ENCODE measurements around the gene METTL23.

GRCh38 chr17:76772842-76773525, 46.3 kb downstream of the METTL23 start:
- no peak for TF ChIP-seq CTCF (IDR thresholded peaks at IDR 0.05)
- TF ChIP-seq POLR2A (IDR thresholded peaks at IDR 0.05), result no peak

Data from lower leg skin (tissue), 3 donors.